Gastroesophageal sphincter (tissue), 4 donors: ENCODE results near the gene PTPRN2. TPM values are rescaled to one million over a fixed set of nuclear protein-coding genes. Genes with fewer than 3 reads are reported as not detected.
A peak's percentile ranks its signal among the peaks of the same experiment; 100 is the strongest.

Experiments used
- ATAC-seq: fragments of 150-250 bp; one replicate; pipeline ENCODE4 v1.9.1; 2016; ENCODE audit warnings: mild to moderate bottlenecking, moderate library complexity
- H3K27ac ChIP-seq, 4 donors: fragments of 200-600 bp; sonication (generic) in 3 of 4; 1 replicate in 3 of 4; 2 replicates in 1 of 4; pipeline ENCODE4 v1.5.1; 2016 to 2019
- H3K27me3 ChIP-seq: fragments of 200-600 bp; sonication (generic); one replicate; pipeline ENCODE4 v1.5.1; 2019
- H3K36me3 ChIP-seq, 2 donors: fragments of 200-600 bp; sonication (generic); one replicate each; pipeline ENCODE4 v1.5.1; 2019; ENCODE audit warnings: control low read depth in 1 of 2
- H3K4me1 ChIP-seq, 3 donors: fragments of 200-600 bp; sonication (generic); 1 replicate in 2 of 3; 2 replicates in 1 of 3; pipeline ENCODE4 v1.5.1; 2016 to 2019; ENCODE audit warnings: control low read depth in 2 of 3
- H3K4me3 ChIP-seq, 2 donors: fragments of 200-600 bp; sonication (generic); one replicate each; pipeline ENCODE4 v1.5.1; 2019; ENCODE audit warnings: mild to moderate bottlenecking in 1 of 2, moderate library complexity in 1 of 2
- H3K9me3 ChIP-seq, 3 donors: fragments of 200-600 bp; sonication (generic); one replicate each; pipeline ENCODE4 v1.5.1; 2017 to 2019; ENCODE audit warnings: control low read depth in 2 of 3
- EP300 ChIP-seq: sonication (generic); formaldehyde crosslinking; IDR thresholded peaks from one replicate; pipeline ENCODE4 v1.6.1; 2017; ENCODE audit warnings: antibody characterized with exemption, mild to moderate bottlenecking
- POLR2A ChIP-seq, 2 donors: fragments of 450-650 bp; IDR thresholded peaks; one replicate each; pipeline ENCODE4 v1.6.1; 2017; ENCODE audit warnings: antibody characterized with exemption in 2 of 2, mild to moderate bottlenecking in 2 of 2, moderate library complexity in 1 of 2
- POLR2AphosphoS5 ChIP-seq: sonication (generic); formaldehyde crosslinking; IDR thresholded peaks from one replicate; pipeline ENCODE4 v1.6.1; 2017; ENCODE audit warnings: antibody characterized with exemption
- WGBS, 2 donors: methylation state at CpG; one replicate each; pipeline ENCODE4 v1.1.5; 2018; ENCODE audit warnings: low coverage in 1 of 2; 5-methylcytosine and 5-hydroxymethylcytosine counted together
- total RNA-seq, 4 donors: library from RNA; depleted of rRNA; stranded (reverse); fragments of >200 nt; gene quantifications; one replicate each; pipeline ENCODE4 v1.1.0, GENCODE V29; 2016
- TF ChIP-seq, protein P1 (sequence below), 4 experiments: fragments of 200-600 bp in 2 of 4; fragments of 450-650 bp in 2 of 4; sonication (generic) in 1 of 4; IDR thresholded peaks; one replicate each; pipeline ENCODE4 v1.5.1; 2017 to 2019; ENCODE audit warnings: antibody characterized with exemption in 4 of 4, mild to moderate bottlenecking in 2 of 4, moderate library complexity in 2 of 4

The PTPRN2 gene
- total RNA-seq, 4 donors from 2014 or later, result 1.7 to 4.7 (median 3.3) TPM

DNA sequence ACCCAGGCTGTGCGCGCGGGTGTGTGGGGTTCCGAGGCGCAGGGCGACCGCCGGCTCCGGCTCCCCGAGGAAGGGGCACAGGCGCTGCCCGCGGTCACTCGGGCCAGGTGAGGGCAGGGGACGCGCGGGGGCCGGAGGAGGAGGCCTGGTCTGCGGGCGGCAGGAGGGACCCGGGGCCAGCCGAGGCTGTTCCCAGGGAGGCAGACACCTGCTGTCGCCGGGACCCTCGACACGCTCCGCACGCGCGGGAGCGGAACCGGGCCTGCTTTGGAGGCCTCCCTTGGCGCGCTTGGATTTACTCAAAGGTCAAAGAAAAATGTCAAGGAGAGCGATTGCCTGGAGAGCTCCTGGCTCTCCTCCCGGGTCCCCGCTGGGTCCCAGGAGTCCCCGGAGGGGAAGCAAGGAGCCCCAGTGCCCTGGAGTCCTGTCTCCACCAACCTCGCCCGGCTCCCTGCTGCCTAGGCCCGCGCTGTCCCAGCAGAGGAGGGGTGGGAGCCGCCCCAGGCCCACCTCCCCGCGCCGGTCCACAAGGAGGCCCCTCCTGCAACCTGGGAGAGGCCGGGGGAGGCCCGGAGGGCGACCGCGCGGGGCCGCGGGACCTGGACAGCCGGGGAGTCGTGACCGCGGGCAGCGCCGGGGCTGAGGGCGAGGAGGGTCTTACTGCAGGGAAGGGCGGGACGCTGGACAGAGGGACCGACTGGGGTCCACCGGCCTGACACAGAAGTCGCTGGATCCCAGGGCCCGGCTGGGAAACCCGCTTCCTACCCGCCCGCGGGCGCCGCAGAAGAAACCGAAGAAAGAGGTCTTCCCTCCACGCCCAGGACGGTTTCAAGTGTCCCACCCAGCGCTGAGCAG is 902.0 kb downstream of the PTPRN2 start:
- Histone ChIP-seq H3K9me3 (no peaks in the 10 kb centered on the region), H3K4me1 (peaks cover 0 to 51% (median 9%) of the 10 kb centered on the region in 3 donors), H3K36me3 (no peaks in the 10 kb centered on the region), H3K4me3 (peak overlapping the region in 1 of 2 donors; percentile 38), H3K27ac (no peak overlapping the region), H3K27me3 (peaks cover 100% of the 10 kb centered on the region)
- ATAC-seq, result no peak
- no peak for TF ChIP-seq POLR2A (IDR thresholded peaks at IDR 0.05)
- TF ChIP-seq, protein P1, sequence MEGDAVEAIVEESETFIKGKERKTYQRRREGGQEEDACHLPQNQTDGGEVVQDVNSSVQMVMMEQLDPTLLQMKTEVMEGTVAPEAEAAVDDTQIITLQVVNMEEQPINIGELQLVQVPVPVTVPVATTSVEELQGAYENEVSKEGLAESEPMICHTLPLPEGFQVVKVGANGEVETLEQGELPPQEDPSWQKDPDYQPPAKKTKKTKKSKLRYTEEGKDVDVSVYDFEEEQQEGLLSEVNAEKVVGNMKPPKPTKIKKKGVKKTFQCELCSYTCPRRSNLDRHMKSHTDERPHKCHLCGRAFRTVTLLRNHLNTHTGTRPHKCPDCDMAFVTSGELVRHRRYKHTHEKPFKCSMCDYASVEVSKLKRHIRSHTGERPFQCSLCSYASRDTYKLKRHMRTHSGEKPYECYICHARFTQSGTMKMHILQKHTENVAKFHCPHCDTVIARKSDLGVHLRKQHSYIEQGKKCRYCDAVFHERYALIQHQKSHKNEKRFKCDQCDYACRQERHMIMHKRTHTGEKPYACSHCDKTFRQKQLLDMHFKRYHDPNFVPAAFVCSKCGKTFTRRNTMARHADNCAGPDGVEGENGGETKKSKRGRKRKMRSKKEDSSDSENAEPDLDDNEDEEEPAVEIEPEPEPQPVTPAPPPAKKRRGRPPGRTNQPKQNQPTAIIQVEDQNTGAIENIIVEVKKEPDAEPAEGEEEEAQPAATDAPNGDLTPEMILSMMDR (IDR thresholded peaks at IDR 0.05), result no peak
- no peak for TF ChIP-seq EP300
- no peak for TF ChIP-seq POLR2AphosphoS5
- WGBS, 2 donors, result 7% methylated on average over 8 of the region's 77 CpGs; no CpG with 5 or more reads in 1 of the 2 donors

DNA sequence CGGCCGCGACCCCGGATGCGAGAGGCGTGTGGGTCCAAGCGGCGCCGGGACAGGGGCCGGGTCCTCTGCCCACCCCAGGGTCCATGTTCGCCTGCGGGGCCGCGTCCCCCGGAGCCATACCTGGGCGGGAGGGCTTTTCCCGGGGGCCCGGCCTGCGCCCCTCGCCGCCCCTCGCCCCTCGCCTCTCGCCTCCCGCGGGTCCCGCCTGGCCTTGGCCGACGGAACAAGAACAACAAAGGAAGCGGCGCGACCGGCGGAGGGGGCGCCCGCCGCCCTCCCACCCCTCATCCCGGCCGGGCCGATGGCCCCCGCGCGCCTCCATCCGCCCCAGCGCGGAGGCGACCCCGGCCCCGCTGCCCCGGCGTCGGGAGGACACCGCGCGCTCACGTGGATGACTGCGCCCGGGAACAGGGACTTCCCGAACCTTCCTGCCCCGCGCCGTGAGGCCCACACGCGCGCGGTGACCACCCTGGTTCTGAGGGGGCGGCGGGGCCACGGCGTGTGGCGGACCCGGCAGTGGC is 902.7 kb downstream of the PTPRN2 start:
- no peak for ATAC-seq
- H3K36me3 ChIP-seq, result no peaks in the 10 kb centered on the region
- TF ChIP-seq, protein P1 (IDR thresholded peaks at IDR 0.05), result no peak
- no peak for TF ChIP-seq POLR2AphosphoS5
- no peak for TF ChIP-seq POLR2A (IDR thresholded peaks at IDR 0.05)
- TF ChIP-seq EP300, result no peak
- no CpG with 5 or more reads among the region's 72 CpGs for WGBS, 2 donors
- H3K4me3 ChIP-seq, result peak overlapping the region in 1 of 2 donors; percentile 38
- H3K9me3 ChIP-seq, result no peaks in the 10 kb centered on the region
- H3K4me1 ChIP-seq, result peaks cover 0 to 44% (median 7%) of the 10 kb centered on the region in 3 donors
- H3K27ac ChIP-seq, result no peak overlapping the region
- peaks cover 99% of the 10 kb centered on the region for H3K27me3 ChIP-seq

DNA sequence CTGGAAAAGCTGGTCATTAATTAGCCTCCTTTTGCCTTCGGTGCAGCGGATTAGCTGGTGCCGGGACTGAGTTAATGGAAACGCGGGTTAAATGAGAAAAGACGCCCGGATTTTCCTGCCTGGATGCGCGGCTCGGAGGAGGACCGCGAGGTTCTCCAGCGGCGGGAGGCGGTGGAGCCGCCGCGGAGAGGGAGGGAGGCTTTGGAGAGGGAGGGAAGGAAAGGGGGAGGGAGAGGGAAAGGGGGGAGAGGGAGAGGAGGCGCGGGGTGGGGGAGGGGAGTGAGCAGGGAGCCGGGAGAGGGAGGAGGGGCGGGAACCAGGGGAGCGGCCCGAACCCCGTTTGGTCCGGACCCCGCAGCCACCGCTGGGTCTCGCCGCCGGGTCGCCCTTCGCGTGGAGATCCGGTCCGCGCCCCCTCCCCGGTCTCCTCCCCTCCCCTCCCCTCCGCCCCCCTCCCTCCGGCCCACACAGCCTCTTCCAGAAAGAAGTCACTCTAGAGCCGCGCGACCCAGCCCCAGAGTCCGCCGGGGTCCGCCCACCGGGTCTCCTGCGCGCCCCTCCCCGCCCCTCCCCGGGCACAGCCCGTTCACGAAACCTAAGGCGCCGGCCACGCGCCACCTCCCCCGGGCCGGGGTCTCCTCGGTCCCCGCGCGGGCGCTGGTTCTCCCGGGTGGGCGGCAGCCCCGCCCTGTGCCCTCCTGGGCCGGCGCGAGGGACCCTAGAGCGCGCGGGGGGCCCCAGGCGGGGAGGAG is 903.3 kb downstream of the PTPRN2 start:
- peak overlapping the region in 1 of 2 donors; percentile 38 for H3K4me3 ChIP-seq
- H3K4me1 ChIP-seq, result peaks cover 0 to 38% (median 2%) of the 10 kb centered on the region in 3 donors
- no peaks in the 10 kb centered on the region for H3K36me3 ChIP-seq
- H3K27me3 ChIP-seq, result peaks cover 99% of the 10 kb centered on the region
- H3K27ac ChIP-seq, result no peak overlapping the region
- TF ChIP-seq POLR2AphosphoS5 (no peak), EP300 (no peak), POLR2A (IDR thresholded peaks at IDR 0.05) (no peak)
- TF ChIP-seq, protein P1 (IDR thresholded peaks at IDR 0.05), result no peak
- WGBS, 2 donors, result 0% methylated on average over 20 of the region's 74 CpGs; no CpG with 5 or more reads in 1 of the 2 donors
- ATAC-seq, result no peak
- H3K9me3 ChIP-seq, result no peaks in the 10 kb centered on the region

DNA sequence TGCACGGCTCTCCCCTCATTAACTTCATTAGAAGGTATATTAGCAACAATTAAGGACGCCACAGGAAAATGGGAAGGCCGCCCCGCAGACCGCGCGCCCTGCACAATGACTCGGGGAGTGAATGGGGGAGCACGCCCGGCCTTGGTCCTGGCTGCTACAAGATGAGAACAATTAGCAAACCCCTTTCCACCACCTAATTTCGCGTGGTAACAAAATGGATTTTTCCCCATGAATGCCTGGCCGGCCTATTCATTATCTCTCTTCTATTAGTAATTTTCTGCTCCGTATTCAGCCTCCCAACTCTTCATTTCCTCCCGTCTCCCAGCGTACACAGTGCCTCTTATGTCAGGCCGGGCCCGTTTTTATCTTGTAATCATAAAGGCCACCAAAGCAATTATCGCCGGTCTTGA is 903.9 kb downstream of the PTPRN2 start:
- H3K9me3 ChIP-seq, result no peaks in the 10 kb centered on the region
- peak overlapping the region in 1 of 2 donors; percentile 38 for H3K4me3 ChIP-seq
- H3K27ac ChIP-seq, result no peak overlapping the region
- no peak for ATAC-seq
- peaks cover 0 to 32% (median 0%) of the 10 kb centered on the region in 3 donors for H3K4me1 ChIP-seq
- H3K36me3 ChIP-seq, result no peaks in the 10 kb centered on the region
- TF ChIP-seq POLR2AphosphoS5 (no peak), EP300 (no peak)
- TF ChIP-seq, protein P1 (IDR thresholded peaks at IDR 0.05), result no peak
- WGBS, 2 donors, result 11 to 21% methylated on average over 16 to 20 of the region's 20 CpGs
- peaks cover 93% of the 10 kb centered on the region for H3K27me3 ChIP-seq
